Testis (tissue), 3 donors: ENCODE measurements around the gene STAT4. TPM values are rescaled to one million over a fixed set of nuclear protein-coding genes. Genes with fewer than 3 reads are reported as not detected.

Experiments
- DNase-seq: peaks from one replicate; pipeline ENCODE4 v3.0.0-alpha.2; 2019
- H3K27ac ChIP-seq, 2 donors: fragments of 200-600 bp; sonication (generic); one replicate each; pipeline ENCODE4 v1.5.1; 2019
- H3K27me3 ChIP-seq: fragments of 200-600 bp; sonication (generic); one replicate; pipeline ENCODE4 v1.5.1; 2019
- H3K36me3 ChIP-seq: fragments of 200-600 bp; sonication (generic); one replicate; pipeline ENCODE4 v1.5.1; 2017; ENCODE audit warnings: low read depth; ENCODE audit errors: missing control alignments
- H3K4me1 ChIP-seq: fragments of 200-600 bp; sonication (generic); one replicate; pipeline ENCODE4 v1.5.1; 2019
- H3K4me3 ChIP-seq, 2 donors: fragments of 200-600 bp; sonication (generic); one replicate each; pipeline ENCODE4 v1.5.1; 2017 to 2019
- H3K9me3 ChIP-seq: fragments of 200-600 bp; sonication (generic); one replicate; pipeline ENCODE4 v1.5.1; 2017
- POLR2A ChIP-seq: fragments of 450-650 bp; IDR thresholded peaks from one replicate; pipeline ENCODE4 v1.6.1; 2017; ENCODE audit warnings: antibody characterized with exemption, mild to moderate bottlenecking, moderate library complexity
- WGBS, 2 donors: methylation state at CpG; one replicate each; pipeline ENCODE4 v1.1.5; 2018; 5-methylcytosine and 5-hydroxymethylcytosine counted together
- intact Hi-C: fragments of 100-400 bp; cut with DNase I; formaldehyde crosslinking; loops from one replicate; pipeline ENCODE4 v1.15.1; 2023; ENCODE audit warnings: low total_unique reads
- polyA plus RNA-seq: library from polyadenylated mRNA; stranded (reverse); fragments of 350-450 nt; fragmentation: Illumina TruSeq; extraction: RNeasy Lipid Tissue Mini Kit (QIAGEN cat#74804); gene quantifications from one replicate; pipeline ENCODE4 v1.2.3, GENCODE V29; 2014; ENCODE audit warnings: low read depth, low replicate concordance; ENCODE audit not compliant: insufficient read depth
- total RNA-seq, 2 donors: library from RNA; depleted of rRNA; stranded (reverse); fragments of >200 nt; gene quantifications; one replicate each; pipeline ENCODE4 v1.2.3, GENCODE V29; 2016
- TF ChIP-seq, protein P1 (sequence below), 3 experiments: fragments of 450-650 bp in 2 of 3; fragments of 200-600 bp in 1 of 3; sonication (generic) in 1 of 3; IDR thresholded peaks; one replicate each; pipeline ENCODE4 v1.5.1; 2016 to 2019; ENCODE audit warnings: antibody characterized with exemption in 3 of 3, mild to moderate bottlenecking in 2 of 3, moderate library complexity in 1 of 3

STAT4 gene
- total and polyA plus RNA-seq, 3 donors from 2014 or later = 23.0 to 59.4 (median 36.4) TPM

DNA sequence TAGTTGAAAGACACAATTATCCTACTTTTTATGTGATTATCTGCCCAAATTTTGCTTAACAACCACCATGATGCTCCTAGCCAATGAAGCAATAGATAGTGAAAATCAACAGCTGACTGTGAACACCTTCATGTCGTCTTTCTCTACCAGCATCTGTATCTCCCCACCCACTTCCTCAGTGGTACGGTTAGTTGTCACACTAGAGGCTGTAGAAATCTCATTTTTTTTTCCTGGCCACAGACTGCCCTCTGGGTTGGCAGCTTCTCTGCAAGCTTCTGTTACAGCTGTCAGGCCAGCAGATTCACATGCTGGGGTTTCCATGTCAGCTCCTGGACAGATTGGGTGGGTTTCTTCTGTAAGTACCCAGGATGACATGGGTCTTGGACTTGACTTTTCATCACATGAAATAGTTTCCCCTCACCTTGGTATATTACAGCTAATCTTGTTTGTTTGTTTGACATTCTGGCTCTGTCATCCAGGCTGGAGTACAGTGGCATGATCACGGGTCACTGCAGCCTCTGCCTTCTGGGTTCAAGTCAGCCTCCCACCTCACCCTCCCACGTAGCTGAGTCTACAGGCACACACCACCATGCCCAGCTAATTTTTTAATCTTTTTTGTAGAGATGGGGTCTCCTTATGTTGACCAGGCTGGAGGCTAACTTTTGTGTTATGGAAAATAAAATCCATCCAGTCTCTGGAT lies 24.3 kb downstream of the STAT4 start:
- Histone ChIP-seq H3K27ac (no peak overlapping the region), H3K4me1 (no peaks in the 10 kb centered on the region), H3K36me3 (no peaks in the 10 kb centered on the region), H3K9me3 (no peaks in the 10 kb centered on the region), H3K4me3 (no peak overlapping the region), H3K27me3 (no peaks in the 10 kb centered on the region)
- DNase-seq = no peak
- TF ChIP-seq, protein P1, sequence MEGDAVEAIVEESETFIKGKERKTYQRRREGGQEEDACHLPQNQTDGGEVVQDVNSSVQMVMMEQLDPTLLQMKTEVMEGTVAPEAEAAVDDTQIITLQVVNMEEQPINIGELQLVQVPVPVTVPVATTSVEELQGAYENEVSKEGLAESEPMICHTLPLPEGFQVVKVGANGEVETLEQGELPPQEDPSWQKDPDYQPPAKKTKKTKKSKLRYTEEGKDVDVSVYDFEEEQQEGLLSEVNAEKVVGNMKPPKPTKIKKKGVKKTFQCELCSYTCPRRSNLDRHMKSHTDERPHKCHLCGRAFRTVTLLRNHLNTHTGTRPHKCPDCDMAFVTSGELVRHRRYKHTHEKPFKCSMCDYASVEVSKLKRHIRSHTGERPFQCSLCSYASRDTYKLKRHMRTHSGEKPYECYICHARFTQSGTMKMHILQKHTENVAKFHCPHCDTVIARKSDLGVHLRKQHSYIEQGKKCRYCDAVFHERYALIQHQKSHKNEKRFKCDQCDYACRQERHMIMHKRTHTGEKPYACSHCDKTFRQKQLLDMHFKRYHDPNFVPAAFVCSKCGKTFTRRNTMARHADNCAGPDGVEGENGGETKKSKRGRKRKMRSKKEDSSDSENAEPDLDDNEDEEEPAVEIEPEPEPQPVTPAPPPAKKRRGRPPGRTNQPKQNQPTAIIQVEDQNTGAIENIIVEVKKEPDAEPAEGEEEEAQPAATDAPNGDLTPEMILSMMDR (IDR thresholded peaks at IDR 0.05) = no peak
- no peak for TF ChIP-seq POLR2A
- 72 to 76% methylated on average over 4 of the region's 4 CpGs for WGBS, 2 donors
- intact Hi-C loops = no loop called here

DNA sequence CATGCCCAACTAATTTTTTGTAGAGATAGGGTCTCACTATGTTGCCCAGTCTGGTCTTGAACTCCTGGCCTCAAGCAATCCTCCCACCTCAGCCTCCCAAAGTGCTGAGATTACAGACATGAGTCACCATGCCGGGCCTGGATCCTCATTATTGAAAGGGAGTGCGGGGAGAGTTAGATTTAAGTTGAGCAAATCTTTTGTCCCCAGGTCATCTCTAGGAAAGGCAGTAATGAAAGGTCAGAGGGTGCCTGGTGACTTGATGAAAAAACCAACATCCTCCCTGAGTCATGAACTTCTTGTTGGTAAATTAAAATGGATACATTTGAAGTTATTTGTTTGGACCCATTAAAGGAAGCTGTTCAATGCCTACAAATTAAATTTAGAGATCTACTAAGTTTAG lies 25.1 kb downstream of the STAT4 start:
- H3K4me3 ChIP-seq = no peak overlapping the region

DNA sequence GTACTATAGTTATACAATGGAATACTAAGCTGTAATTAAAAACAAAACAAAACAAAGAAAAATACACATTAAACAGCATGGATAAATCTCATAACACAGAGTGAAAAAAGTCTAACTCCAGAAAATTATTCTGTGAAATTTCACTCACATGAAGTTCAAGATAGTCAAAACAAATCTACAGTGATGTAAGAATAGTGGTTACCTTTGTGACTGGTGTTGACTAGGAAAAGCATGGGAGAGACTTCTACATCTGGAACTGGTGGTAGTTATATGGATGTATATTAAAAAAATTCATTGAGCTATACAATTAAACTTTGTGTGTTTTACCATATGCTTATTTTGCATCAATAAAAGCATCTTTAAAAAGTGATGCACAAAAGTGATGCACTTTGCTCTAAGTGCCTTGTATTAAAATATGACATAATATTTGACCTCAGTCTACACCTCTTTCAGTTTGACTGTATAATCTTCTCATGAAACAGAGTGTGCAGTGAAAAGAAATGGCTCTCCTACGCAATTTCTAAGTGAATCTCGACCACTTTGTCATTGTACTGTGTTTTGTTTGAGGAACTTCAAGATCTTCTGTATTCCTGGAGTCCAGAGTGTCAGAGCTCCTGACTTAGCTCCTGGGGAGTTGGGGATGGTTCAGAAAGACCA lies 28.0 kb downstream of the STAT4 start:
- Histone ChIP-seq H3K4me3 (no peak overlapping the region), H3K4me1 (no peaks in the 10 kb centered on the region), H3K27me3 (no peaks in the 10 kb centered on the region), H3K36me3 (no peaks in the 10 kb centered on the region), H3K9me3 (no peaks in the 10 kb centered on the region), H3K27ac (no peak overlapping the region)
- 91 to 98% methylated on average over 2 of the region's 2 CpGs for WGBS, 2 donors
- TF ChIP-seq, protein P1 (IDR thresholded peaks at IDR 0.05) = no peak
- TF ChIP-seq POLR2A = no peak
- DNase-seq = no peak
- intact Hi-C loops = no loop called here

More for the DNA sequence above, 25.1 kb downstream of the STAT4 start:
- no peaks in the 10 kb centered on the region for H3K36me3 ChIP-seq
- no peak for DNase-seq
- no peak overlapping the region for H3K27ac ChIP-seq
- intact Hi-C loops = no loop called here
- no peaks in the 10 kb centered on the region for H3K27me3 ChIP-seq
- no peaks in the 10 kb centered on the region for H3K9me3 ChIP-seq
- WGBS, 2 donors = 39 to 42% methylated on average over 2 of the region's 2 CpGs
- H3K4me1 ChIP-seq = no peaks in the 10 kb centered on the region
- TF ChIP-seq, protein P1 (IDR thresholded peaks at IDR 0.05) = no peak
- TF ChIP-seq POLR2A = no peak

DNA sequence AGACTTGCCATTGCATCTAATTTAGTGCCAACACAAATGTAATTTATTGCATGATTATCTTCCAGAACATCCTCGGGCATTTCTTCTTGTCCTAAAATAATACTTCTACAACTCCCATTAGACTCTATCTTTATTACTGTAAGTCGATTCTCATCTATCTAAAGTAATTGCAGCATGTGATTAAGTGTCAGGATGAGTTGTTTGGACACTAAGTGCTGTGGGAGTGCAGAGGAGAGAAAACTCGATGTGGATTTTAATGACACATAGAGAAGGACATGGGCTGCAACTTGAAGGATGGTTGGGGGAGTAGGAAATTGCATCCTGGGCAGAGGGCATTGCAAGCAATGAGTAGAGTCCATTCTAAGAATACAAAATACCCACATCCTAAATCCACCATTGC lies 33.5 kb downstream of the STAT4 start:
- H3K9me3 ChIP-seq = no peaks in the 10 kb centered on the region
- WGBS, 2 donors = 21 to 44% methylated on average over 3 of the region's 3 CpGs
- TF ChIP-seq, protein P1 (IDR thresholded peaks at IDR 0.05) = no peak
- TF ChIP-seq POLR2A = no peak
- H3K36me3 ChIP-seq = no peaks in the 10 kb centered on the region
- H3K27ac ChIP-seq = no peak overlapping the region
- no peaks in the 10 kb centered on the region for H3K4me1 ChIP-seq
- no peak for DNase-seq
- H3K4me3 ChIP-seq = no peak overlapping the region
- H3K27me3 ChIP-seq = no peaks in the 10 kb centered on the region
- intact Hi-C loops = no loop called here

DNA sequence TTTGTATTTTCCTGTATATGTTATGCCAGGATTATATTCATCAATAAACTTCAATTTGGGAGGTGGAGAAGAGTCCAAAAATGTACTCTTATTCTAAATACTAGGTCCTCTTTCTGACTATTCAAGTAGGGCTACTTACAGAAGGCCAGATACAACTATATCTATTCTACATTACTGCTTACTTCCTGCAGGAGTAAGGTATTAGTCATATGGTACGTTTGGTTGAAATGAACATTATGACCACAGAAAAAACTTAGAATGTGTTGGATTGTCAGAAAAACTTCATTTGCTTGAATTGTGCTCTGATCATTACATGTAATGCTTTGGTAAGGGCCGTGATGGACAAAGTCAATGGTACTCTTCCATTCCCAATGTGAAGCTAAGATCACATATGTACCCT lies 35.0 kb downstream of the STAT4 start:
- WGBS, 2 donors = 79 to 80% methylated on average over 2 of the region's 2 CpGs
- intact Hi-C loops = no loop called here
- no peaks in the 10 kb centered on the region for H3K27me3 ChIP-seq
- no peaks in the 10 kb centered on the region for H3K4me1 ChIP-seq
- no peak overlapping the region for H3K27ac ChIP-seq
- no peak for DNase-seq
- H3K4me3 ChIP-seq = no peak overlapping the region
- no peaks in the 10 kb centered on the region for H3K9me3 ChIP-seq
- TF ChIP-seq POLR2A = no peak
- TF ChIP-seq, protein P1 (IDR thresholded peaks at IDR 0.05) = no peak
- no peaks in the 10 kb centered on the region for H3K36me3 ChIP-seq
